ENCODE results near the gene SUN3.

- TF ChIP-seq, protein P1, sequence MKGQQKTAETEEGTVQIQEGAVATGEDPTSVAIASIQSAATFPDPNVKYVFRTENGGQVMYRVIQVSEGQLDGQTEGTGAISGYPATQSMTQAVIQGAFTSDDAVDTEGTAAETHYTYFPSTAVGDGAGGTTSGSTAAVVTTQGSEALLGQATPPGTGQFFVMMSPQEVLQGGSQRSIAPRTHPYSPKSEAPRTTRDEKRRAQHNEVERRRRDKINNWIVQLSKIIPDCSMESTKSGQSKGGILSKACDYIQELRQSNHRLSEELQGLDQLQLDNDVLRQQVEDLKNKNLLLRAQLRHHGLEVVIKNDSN (IDR thresholded peaks at IDR 0.05; ENCODE audit: borderline replicate concordance, extremely low read length, insufficient read depth, low read depth, low read length), result no peak
- TF ChIP-seq ZNF274 (IDR thresholded peaks at IDR 0.05; ENCODE audit: insufficient read depth, insufficient read length) (no peak), CHD1 (IDR thresholded peaks at IDR 0.05; ENCODE audit: low read depth, low read length) (no peak), RAD21 (IDR thresholded peaks at IDR 0.05; ENCODE audit: insufficient read depth, low read depth, low read length) (no peak), HDAC6 (IDR thresholded peaks at IDR 0.05; ENCODE audit: unreplicated experiment) (no peak), CEBPB (IDR thresholded peaks at IDR 0.05; ENCODE audit: borderline replicate concordance in 1 of 2, low read depth in 2 of 2, low read length in 2 of 2) (no peak), USF2 (IDR thresholded peaks at IDR 0.05; ENCODE audit: borderline replicate concordance, low read depth, low read length) (no peak), POLR2A (IDR thresholded peaks at IDR 0.05; ENCODE audit: low read depth, low read length) (no peak), NRF1 (conservative IDR thresholded peaks at IDR 0.05; ENCODE audit: low read depth, low read length) (no peak), ETV6 (conservative IDR thresholded peaks at IDR 0.05 in 1 of 2, IDR thresholded peaks at IDR 0.05 in 1 of 2; ENCODE audit: borderline replicate concordance in 1 of 2, low read depth in 1 of 2) (no peak), CTCF (IDR thresholded peaks at IDR 0.05 in 2 of 3, conservative IDR thresholded peaks at IDR 0.05 in 1 of 3; ENCODE audit: control insufficient read depth in 2 of 3, extremely low read depth in 1 of 3, insufficient read depth in 1 of 3, low read depth in 3 of 3, low read length in 3 of 3) (no peak), SIX5 (IDR thresholded peaks at IDR 0.05; ENCODE audit: low read depth, low read length, severe bottlenecking) (no peak), ZSCAN29 (IDR thresholded peaks at IDR 0.05) (no peak)
Measured at GRCh38 chr7:47990592-47990991, 38.3 kb downstream of the SUN3 start.

All from GM12878 (cell line).